Stimulated activated CD8-positive, alpha-beta memory T cell treated with anti-CD3 and anti-CD28 coated beads, Interleukin-15, amount 100 ng/mL, for 24 hours (primary cell): ENCODE results near the gene UNC5B.

Experiments
- DNase-seq: peaks from one replicate; pipeline ENCODE4 v3.0.0-alpha.2; 2020; ENCODE audit warnings: low read depth

The UNC5B gene

DNA sequence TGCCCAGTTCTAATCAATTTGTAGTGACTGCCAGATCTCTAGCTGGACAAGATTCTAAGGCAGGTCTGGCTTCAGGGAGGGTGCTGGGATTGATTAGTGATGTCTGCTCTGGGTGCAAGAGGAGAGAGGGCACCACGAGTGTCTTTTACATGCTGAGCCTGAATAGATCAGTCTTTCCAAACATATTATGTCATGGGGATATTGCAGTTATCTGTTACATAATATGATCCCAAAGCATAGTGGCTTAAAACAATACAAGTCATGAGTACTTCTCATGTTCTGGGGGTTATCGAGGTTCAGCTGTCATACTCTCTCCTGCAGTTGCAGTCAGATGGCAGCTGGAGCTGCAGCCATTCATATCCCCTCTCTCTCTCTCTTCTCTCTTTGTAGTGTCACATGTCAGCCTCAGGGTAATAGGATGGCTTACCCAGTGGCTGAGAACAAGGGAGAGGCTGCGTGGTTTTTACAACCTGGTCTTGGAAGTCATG lies 132.7 kb downstream of the UNC5B start:
- no peak for DNase-seq

DNA sequence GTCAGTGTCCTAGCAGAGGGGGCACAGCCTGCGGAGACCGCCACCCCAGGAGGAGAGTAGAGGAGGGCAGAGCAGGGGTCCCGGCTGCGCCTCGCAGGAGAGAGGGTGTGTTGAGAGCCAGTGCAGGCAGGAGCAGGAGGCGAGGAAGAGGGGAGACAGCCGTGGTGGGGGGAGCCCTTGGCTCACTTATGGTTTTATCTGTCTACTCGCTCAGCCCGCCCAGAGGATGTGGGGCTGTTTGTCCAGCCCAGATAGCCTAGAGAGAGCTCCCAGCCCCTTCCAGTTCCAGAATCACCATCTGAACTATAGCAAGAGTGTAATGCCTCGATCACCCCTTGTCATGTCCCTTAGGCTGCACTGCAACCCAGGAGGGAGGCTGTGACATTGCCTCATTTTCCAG lies 133.3 kb downstream of the UNC5B start:
- no peak for DNase-seq

DNA sequence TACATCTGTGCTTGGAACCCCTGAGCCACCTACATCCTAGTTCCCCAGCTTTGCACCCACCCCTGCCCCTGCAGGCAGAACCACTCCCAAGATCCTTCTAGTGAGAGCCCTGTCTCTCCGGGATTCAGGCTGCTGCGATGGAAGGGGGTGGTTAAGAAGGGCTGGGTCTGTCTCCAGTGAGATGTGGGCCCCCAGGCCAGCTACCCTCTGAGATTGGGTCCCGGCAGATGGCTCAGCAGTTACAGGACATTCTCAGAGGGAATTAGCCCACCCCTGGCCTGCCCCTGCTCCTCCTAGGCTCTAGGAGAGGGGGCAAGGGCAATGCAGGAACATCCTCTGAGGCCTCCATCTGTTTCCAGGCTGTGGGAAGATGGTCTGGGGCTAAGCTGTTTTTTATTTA lies 134.4 kb downstream of the UNC5B start:
- DNase-seq = no peak

DNA sequence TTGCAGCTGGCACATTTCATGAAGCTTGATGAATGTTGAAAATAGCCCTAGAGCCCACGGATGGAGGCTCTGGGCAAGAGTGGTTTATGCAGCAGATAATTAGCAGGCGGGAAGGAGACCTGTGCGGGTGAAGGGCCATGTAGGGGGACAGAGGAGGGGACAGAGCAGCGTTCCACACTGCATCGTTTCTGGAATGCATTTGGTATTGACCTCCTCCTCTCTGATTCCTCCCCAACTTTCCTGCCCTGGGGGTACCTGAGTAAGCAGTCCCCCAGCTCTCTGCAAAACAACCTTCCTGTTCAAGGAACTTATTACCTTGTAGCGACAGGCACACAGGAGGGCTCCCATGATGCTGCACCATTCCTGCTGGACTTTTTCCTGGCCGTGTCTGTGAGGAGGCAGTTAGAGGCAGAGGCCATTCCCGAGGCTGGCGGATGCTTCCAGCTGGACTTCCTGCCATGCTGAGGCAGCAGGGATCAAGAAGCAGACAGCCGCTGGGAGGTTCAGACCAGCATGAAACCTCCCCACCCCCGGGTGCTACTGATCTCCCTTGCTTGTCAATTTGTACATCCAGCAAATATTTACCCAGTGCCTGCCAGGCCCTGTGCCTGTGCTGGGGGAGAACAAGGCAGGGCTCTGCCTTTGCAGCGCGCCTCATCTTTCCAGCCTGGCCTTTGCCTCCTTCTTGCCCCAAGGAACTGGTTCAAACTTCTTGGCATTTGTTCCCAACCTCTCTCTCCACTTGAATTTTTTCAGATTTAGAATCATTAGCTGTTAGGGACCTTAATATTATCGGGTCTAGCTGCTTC lies 135.4 kb downstream of the UNC5B start:
- no peak for DNase-seq

DNA sequence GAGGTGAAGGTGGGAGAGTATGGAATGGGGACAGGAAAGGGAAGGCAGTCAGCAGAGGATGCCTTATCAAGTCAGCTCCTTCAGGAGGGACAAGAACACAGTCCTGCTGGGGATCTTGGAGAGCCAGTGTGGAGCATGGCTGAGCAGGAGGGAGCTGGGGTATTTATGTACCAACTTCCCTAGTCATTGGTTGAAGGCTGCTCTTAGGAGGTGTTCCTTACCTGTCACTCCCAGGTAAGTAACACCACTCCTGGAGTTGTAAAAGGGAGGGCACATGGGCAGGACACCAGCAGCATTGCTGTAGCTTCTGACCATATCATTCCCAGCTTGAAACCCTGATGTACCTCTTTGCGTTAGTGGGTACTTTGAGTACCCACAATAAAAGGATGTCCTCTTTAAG lies 136.5 kb downstream of the UNC5B start:
- no peak for DNase-seq

DNA sequence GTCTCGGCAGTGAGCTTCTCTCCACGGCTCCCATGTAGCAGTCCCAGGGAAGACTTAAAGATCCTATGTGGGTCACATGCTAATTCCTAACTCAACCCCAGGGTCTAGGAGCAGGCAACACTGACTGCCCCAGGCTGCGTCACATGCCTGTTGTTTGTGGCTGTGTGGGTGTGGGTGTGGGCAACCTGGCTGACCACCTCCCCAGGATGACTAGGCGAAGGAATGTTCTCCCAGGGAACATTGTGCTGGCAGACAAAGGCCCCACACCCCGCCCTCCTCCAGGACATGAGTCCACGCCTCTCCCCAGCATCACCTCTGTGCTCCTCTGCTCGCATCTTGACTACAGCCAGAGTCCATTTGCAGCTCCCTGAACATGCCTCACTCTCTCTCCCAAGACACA lies 137.0 kb downstream of the UNC5B start:
- DNase-seq = no peak

DNA sequence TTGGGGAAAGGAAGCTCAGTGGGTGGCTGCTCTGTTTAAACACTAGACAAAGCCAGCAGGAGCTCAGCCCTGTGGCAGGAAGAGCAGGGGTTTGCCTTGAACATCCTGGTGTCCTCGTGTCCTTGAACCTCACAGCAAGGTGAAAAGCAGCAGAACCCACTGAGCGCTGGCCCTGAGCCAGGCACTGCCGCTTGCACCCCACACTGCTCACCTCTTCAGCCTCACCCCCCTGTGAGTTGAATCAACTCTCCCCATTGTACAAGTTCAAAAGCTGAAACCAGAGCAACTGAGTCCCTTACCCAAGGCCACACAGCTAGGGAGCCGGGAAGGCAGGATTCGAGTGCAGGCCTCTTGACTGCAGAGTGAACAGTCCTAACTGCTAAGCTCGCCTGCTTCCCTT lies 138.7 kb downstream of the UNC5B start:
- DNase-seq = no peak

DNA sequence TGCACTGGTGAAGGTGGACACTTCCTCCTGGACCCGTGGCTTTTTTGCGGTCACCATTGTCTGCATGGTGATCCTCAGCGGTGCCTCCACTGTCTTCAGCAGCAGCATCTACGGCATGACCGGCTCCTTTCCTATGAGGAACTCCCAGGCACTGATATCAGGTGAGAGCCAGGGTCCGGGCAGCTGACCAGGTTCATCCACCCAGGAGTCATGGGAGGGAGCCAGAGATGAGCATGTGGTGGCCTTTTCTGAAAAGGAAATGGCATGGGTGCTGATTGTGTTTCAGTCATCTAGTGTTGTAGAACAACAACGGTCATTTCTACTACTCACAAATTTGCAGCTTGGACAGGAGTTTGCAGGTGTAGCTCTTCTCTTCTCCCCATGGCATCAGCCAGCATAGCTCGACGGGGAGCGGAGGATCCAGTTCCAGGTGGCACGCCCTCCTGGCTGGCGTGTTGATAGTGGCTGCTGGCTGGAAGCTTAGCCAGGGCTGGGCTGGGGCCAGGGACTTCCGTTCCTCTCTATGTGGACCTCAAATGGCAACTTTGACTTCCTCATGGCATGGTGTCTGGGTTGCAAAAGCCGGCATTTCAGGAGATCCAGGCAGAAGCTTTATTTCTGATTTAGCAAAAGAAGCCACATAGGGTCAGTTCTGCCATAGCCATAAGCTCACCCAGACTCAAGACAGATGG lies 139.4 kb downstream of the UNC5B start:
- DNase-seq = no peak
